DOHH2 (cell line): ENCODE measurements around the gene FBXL20.

Experiments used
- H3F3A ChIP-seq: fragments of 200-600 bp; sonication (generic), shearing (Covaris generic); 2 replicates; pipeline ENCODE4 v1.6.0; 2016; ENCODE audit warnings: antibody characterized with exemption, mild to moderate bottlenecking; ENCODE audit not compliant: control insufficient read depth, insufficient read depth
- H3K27ac ChIP-seq: fragments of 200-600 bp; sonication (generic); 2 replicates; pipeline ENCODE4 v1.5.1; 2014; ENCODE audit warnings: low read depth, mild to moderate bottlenecking, low read length, moderate library complexity
- H3K27me3 ChIP-seq: fragments of 200-600 bp; sonication (generic); 2 replicates; pipeline ENCODE4 v1.6.1; 2014; ENCODE audit warnings: mild to moderate bottlenecking, low read length, mixed read lengths; ENCODE audit not compliant: control insufficient read depth
- H3K36me3 ChIP-seq: fragments of 200-600 bp; sonication (generic); 2 replicates; pipeline ENCODE4 v1.6.1; 2014; ENCODE audit warnings: mild to moderate bottlenecking, low read length, moderate library complexity, mixed read lengths; ENCODE audit not compliant: control insufficient read depth
- H3K4me1 ChIP-seq: fragments of 200-600 bp; sonication (generic); 2 replicates; pipeline ENCODE4 v1.6.1; 2014; ENCODE audit warnings: mild to moderate bottlenecking, low read length, mixed read lengths; ENCODE audit not compliant: control insufficient read depth
- H3K4me2 ChIP-seq: fragments of 200-600 bp; sonication (generic); 2 replicates; pipeline ENCODE4 v1.6.0; 2014; ENCODE audit warnings: mild to moderate bottlenecking, low read length, moderate library complexity
- H3K4me3 ChIP-seq: fragments of 200-600 bp; sonication (generic); 2 replicates; pipeline ENCODE4 v1.5.1; 2014; ENCODE audit warnings: mild to moderate bottlenecking, low read length, mixed read lengths
- H3K79me2 ChIP-seq: fragments of 200-600 bp; sonication (generic); 2 replicates; pipeline ENCODE4 v1.6.1; 2014; ENCODE audit warnings: mild to moderate bottlenecking, low read length, mixed read lengths; ENCODE audit not compliant: control insufficient read depth
- H3K9me2 ChIP-seq: fragments of 200-600 bp; sonication (generic); replicated peaks from 2 replicates; pipeline ENCODE4 v1.6.1; 2014; ENCODE audit warnings: mild to moderate bottlenecking, low read length, mixed read lengths; ENCODE audit not compliant: control insufficient read depth
- H3K9me3 ChIP-seq: fragments of 200-600 bp; sonication (generic); 2 replicates; pipeline ENCODE4 v1.6.1; 2014; ENCODE audit warnings: antibody characterized with exemption, low read length, mixed read lengths; ENCODE audit not compliant: control insufficient read depth, insufficient read depth
- H4K20me1 ChIP-seq: fragments of 200-600 bp; sonication (generic); 2 replicates; pipeline ENCODE4 v1.6.0; 2014; ENCODE audit warnings: low read depth, mild to moderate bottlenecking, antibody characterized with exemption, low read length, moderate library complexity; ENCODE audit not compliant: control insufficient read depth, insufficient read depth
- EZH2phosphoT487 ChIP-seq: fragments of 200-600 bp; sonication (generic); IDR thresholded peaks from 2 replicates; pipeline ENCODE4 v1.6.1; 2017; ENCODE audit warnings: borderline replicate concordance, mild to moderate bottlenecking, antibody characterized with exemption, low read length, moderate library complexity, mixed read lengths
- TF ChIP-seq, protein P1 (sequence below): fragments of 200-600 bp; sonication (generic); IDR thresholded peaks from one replicate; pipeline ENCODE4 v1.5.1; 2014; ENCODE audit warnings: antibody characterized with exemption, mild to moderate bottlenecking, low read depth, low read length; ENCODE audit not compliant: poor library complexity, severe bottlenecking

FBXL20 gene

DNA sequence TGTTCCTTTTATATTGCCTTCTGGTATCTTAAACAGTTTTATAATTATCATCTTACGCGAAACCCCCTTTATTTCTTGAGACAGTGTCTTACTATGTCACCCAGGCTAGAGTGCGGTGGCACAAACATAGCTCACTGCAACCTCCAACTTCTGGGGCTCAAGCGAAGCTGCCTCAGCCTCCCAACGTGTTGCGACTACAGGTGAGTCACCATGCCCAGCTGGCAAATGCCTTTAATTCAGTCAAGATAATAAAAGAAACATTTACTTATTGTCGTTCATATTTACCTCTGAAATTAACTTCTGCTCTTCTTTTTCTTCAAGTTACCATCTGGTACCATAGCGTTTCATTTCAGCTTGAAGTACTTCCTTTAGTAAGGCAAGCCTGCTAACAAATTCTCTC, 43.9 kb downstream of the FBXL20 start:
- TF ChIP-seq EZH2phosphoT487: no peak
- TF ChIP-seq, protein P1, sequence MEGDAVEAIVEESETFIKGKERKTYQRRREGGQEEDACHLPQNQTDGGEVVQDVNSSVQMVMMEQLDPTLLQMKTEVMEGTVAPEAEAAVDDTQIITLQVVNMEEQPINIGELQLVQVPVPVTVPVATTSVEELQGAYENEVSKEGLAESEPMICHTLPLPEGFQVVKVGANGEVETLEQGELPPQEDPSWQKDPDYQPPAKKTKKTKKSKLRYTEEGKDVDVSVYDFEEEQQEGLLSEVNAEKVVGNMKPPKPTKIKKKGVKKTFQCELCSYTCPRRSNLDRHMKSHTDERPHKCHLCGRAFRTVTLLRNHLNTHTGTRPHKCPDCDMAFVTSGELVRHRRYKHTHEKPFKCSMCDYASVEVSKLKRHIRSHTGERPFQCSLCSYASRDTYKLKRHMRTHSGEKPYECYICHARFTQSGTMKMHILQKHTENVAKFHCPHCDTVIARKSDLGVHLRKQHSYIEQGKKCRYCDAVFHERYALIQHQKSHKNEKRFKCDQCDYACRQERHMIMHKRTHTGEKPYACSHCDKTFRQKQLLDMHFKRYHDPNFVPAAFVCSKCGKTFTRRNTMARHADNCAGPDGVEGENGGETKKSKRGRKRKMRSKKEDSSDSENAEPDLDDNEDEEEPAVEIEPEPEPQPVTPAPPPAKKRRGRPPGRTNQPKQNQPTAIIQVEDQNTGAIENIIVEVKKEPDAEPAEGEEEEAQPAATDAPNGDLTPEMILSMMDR: no peak
- Histone ChIP-seq H3K4me1 (no peaks in the 10 kb centered on the region), H3K4me2 (no peak overlapping the region), H4K20me1 (no peaks in the 10 kb centered on the region), H3K9me3 (no peaks in the 10 kb centered on the region), H3K27me3 (no peaks in the 10 kb centered on the region), H3K4me3 (no peak overlapping the region), H3K79me2 (no peaks in the 10 kb centered on the region), H3F3A (no peaks in the 10 kb centered on the region; the same call in 1 of the 2 replicates), H3K36me3 (no peaks in the 10 kb centered on the region), H3K9me2 (no peaks in the 10 kb centered on the region), H3K27ac (no peak overlapping the region)

DNA sequence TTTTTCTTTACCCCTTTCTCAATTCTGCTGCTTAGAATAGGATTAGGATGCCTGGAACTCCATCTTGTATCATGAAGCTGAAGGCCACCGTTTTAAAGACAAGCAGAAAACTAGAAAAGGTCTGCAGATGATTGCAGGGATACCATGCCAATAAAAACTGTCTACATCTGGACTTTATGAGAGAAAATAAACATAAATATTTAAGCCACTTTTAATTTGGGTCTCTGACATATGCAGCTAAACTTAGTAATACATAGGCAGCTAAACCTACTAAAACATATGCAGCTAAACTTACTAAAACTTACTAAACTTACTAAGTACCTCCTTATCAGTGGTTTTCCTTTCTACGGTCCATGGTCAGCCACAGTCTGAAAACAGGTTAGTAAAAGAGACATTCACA, 48.4 kb downstream of the FBXL20 start:
- no peaks in the 10 kb centered on the region for H3K9me2 ChIP-seq
- no peaks in the 10 kb centered on the region for H3K9me3 ChIP-seq
- no peak for TF ChIP-seq EZH2phosphoT487
- TF ChIP-seq, protein P1: no peak
- H4K20me1 ChIP-seq: no peaks in the 10 kb centered on the region
- H3K4me1 ChIP-seq: peaks cover 5% of the 10 kb centered on the region; the same call in 1 of the 2 replicates
- no peaks in the 10 kb centered on the region for H3K36me3 ChIP-seq
- no peaks in the 10 kb centered on the region; the same call in 1 of the 2 replicates for H3F3A ChIP-seq
- H3K4me2 ChIP-seq: no peak overlapping the region
- H3K4me3 ChIP-seq: no peak overlapping the region
- H3K27ac ChIP-seq: no peak overlapping the region
- H3K79me2 ChIP-seq: no peaks in the 10 kb centered on the region
- H3K27me3 ChIP-seq: no peaks in the 10 kb centered on the region

DNA sequence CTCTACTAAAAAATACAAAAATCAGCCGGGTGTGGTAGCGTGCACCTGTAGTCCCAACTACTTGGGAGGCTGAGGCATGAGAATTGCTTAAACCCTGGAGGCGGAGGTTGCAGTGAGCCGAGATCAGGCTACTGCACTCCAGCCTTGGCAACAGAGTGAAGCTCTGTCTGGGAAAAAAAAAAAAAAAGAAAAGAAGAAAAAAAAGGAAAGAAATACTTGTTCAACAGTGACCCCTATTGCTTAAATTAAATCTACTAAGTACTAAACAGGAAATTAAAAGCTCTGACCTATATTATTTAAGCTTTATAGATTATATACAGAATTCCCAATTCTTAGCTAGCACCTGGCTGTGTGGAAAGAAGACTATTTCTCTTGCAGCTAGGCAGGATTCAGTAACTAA, 48.9 kb downstream of the FBXL20 start:
- no peaks in the 10 kb centered on the region for H3K9me3 ChIP-seq
- no peaks in the 10 kb centered on the region; the same call in 1 of the 2 replicates for H3F3A ChIP-seq
- no peak overlapping the region for H3K4me2 ChIP-seq
- H3K36me3 ChIP-seq: no peaks in the 10 kb centered on the region
- H3K79me2 ChIP-seq: no peaks in the 10 kb centered on the region
- H3K4me3 ChIP-seq: no peak overlapping the region
- H3K27me3 ChIP-seq: no peaks in the 10 kb centered on the region
- H3K4me1 ChIP-seq: peaks cover 5% of the 10 kb centered on the region; the same call in 1 of the 2 replicates
- H3K9me2 ChIP-seq: no peaks in the 10 kb centered on the region
- H3K27ac ChIP-seq: no peak overlapping the region
- no peaks in the 10 kb centered on the region for H4K20me1 ChIP-seq
- TF ChIP-seq, protein P1: no peak
- no peak for TF ChIP-seq EZH2phosphoT487

DNA sequence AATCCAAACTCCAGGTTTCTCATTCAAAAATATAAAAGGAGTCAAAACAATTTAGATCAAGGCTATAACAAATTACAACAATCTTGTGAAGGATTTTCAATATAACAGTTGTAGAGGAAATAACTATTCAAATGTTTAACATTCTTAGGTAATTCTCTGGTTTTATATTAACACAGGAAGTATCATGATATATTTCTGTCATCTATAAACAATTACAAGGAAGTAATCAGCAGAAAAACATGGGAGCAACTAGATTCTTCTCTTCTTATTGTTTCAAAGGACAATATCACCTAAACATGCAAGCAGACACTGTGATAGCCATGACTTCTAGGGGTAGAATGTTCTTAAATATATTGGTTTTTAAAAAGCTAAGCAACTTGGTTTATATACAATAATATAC, 49.9 kb downstream of the FBXL20 start:
- no peaks in the 10 kb centered on the region for H3K27me3 ChIP-seq
- H3K27ac ChIP-seq: no peak overlapping the region
- H3K79me2 ChIP-seq: no peaks in the 10 kb centered on the region
- no peak overlapping the region for H3K4me3 ChIP-seq
- no peaks in the 10 kb centered on the region; the same call in 1 of the 2 replicates for H3F3A ChIP-seq
- no peak overlapping the region for H3K4me2 ChIP-seq
- no peak for TF ChIP-seq EZH2phosphoT487
- TF ChIP-seq, protein P1: no peak
- no peaks in the 10 kb centered on the region for H3K9me2 ChIP-seq
- no peaks in the 10 kb centered on the region for H3K9me3 ChIP-seq
- H3K36me3 ChIP-seq: no peaks in the 10 kb centered on the region
- H4K20me1 ChIP-seq: no peaks in the 10 kb centered on the region
- peaks cover 5% of the 10 kb centered on the region; the same call in 1 of the 2 replicates for H3K4me1 ChIP-seq
